Renal cortex interstitium (tissue), 11 donors: ENCODE measurements around the gene FDXR. TPM values are rescaled to one million over a fixed set of nuclear protein-coding genes. Genes with fewer than 3 reads are reported as not detected.

Experiments used
- DNase-seq, 11 donors: peaks; one replicate each; pipeline ENCODE4 v3.0.0-alpha.2; 2013; ENCODE audit warnings: low read depth in 9 of 11, low spot score in 4 of 11; ENCODE audit errors: extremely low read depth in 1 of 11
- polyA plus RNA-seq, 3 donors: library from polyadenylated mRNA; unstranded; fragments of 120-200 nt; gene quantifications; one replicate each; pipeline ENCODE4 v1.2.1, GENCODE V29; 2013; ENCODE audit not compliant: insufficient read length in 3 of 3

Gene FDXR
- polyA plus RNA-seq, 3 donors: 5.6 to 8.7 (median 8.6) TPM

DNA sequence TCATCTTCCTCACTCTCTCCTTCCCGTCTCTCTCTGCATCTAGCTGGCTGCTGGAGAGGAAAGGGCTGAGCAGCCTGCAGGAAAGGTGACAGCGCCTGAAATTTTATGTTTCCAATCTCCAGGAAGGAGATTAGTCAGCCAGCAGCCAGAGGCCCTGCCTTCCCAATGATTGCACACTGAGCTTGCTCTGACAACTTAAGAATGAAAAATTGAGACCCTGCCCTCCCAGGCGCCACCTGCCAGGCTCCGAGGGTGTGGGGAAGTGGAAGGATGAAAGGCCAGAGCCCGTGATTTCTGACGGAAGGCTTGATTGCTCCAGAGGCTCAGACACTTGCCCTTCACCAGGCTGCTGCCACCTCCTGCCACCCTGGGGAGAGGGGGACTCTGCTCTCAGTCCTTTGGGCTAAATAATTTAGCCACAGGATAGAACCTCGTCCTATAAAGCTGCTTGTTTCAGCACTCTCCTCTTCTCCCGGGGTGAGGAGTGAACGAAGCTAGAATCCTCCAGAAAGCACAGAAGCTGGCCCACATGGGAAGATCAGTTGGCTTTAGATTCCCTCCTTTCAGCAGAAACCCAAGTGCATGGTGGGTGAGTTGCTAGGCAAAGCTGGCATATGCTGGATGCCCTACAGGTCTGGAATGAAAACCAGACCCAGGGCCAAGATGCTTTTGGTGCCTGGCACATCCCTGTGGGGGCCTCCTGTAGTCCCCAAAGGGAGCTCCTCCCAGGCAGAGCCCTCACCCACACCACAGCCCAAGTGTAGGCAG, 46.7 kb downstream of the FDXR start:
- DNase-seq: no peak

DNA sequence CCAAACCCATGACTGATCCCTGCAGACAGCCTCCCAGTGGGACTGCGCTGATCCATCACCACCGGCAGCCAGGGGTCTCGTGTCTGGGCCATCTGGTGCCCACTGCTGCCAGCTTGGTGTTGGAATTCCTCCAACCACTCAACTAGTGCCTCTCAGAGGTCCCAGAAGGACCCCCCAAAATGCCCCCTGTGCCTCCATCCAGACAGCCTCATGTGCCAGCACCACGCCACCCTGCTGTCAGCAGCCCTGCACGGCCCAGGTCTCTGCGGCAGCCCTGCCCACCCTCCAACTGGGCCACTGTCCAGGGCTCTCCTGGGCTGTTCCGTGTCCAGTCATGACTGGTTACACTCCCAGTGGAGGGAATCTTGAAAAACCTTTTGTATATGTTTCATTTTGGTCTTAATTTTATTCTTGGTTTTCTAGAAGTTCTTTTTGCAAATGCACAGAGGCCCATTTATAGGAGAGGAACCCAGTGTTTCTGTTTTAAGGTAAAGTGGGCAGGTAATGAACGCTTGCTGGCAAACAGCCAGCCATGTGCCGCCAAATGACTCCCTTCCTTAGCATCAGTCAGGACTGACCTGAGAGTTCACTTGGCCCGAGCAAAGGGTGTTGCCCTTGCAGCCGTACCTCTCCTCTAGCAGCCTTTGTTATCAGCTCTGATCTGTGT, 47.7 kb downstream of the FDXR start:
- no peak for DNase-seq

DNA sequence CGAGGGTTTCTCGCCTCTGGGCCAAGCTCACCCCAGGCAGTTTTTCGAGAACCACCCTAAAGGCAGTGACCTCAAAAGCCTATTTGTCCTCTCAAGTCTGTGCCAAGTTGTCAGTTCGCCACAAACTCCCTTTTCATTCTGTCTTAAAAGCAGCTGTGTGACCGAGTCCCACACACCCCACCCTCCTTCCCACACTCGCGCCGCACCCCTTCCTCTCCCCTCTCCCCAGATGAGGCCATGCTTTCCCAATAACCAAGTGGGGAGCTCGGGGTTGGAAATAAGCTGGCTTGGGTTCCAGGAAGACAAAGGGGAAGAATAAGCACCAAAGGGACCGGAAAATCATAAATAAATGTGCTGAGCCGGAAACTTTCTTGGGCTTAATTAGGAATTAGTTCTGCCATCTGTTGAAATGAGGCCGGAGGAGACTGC, 49.8 kb downstream of the FDXR start:
- no peak for DNase-seq

DNA sequence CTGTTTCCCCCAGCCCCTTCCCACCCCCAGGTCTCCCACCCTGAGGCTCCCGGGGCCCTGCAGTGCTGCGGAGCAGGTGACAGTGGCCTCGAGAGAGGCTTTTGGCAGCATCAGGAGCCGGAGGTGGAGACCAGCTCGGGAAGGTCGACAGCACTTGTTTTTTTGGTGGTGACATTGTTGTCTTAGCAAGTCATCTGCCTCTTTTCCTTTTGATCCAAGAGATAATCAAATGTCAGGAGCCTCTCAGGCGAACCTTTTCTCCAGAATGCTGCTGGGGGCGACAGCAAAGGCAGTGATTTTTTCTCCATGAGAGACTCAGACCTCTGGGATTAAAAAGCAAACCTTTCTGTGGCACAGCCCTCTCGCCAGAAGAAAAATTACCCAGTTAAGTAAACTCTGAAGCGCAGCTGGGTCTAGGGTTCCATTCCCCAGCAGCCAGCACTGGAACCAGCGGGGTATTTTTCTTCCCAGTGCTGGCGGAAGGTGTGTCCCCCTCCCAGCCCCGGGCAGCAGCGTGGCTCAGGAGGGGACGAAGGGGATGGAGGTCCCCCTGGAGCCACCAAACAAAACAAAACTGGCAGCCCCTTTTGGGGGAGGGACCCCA, 50.4 kb downstream of the FDXR start:
- DNase-seq: no peak

DNA sequence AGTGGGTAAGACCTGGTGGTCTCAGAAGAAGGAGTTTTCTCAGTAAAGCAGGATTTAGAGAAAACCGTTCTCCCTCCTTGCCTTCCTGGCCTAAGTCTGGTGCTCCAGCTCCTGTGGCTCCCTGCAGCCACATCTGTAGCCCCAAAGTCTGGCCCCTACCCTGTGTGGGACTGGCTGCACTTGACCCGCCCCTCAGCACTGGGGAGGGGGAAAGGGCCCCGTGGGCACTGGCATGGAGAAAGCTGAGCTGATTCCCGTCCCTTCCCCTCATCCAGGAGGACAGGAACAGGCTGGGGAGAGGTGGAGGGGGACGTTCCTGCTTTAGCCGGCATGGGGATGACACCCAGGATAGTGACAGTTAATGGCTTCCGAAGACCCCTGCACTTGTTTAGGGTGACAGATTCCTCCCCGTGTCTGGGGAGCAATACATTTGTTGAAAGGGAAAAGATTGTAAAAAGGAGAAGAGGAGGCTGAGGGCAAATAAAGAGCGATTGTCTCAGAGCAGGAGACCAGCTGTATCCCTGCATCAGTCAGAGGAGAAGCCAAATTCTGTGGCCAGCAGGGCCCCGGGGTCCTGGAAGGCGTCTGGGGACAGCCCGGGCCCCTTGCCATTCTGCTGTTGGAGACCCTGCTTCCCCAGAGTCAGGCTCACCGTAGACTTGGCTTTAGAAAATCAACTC, 51.0 kb downstream of the FDXR start:
- DNase-seq: no peak

DNA sequence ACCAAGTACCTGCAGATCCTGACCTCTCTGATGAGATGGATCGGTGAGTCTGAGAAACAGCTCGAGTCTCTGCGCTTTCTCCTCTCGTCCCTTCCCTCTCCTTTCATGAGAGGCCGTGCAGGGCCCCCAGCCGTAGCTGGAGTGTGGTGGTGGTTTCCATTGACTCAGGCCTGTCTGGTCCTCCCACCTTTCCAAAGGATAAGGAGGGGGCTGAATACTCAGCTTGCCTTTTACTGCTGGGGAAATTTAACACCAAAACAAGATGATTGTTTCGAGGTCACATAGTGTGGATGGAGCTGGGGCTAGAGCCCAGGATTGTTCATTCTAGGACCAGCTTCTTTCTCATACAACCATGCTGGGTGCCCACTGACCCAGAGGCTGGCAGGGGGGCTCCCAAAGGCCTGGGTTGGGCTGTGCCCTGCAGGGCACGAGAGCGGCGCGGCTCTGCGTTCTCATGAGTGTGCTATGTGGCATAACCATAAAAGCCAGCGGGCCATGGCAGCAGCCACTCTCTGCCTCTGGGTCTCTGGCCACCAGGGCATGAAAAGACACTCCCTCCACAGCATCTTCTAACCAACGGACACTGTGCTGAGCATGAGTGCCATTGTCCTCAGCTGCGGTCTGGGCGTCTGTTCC, 52.9 kb downstream of the FDXR start:
- DNase-seq: peak in 1 of 11 donors; percentile 53

DNA sequence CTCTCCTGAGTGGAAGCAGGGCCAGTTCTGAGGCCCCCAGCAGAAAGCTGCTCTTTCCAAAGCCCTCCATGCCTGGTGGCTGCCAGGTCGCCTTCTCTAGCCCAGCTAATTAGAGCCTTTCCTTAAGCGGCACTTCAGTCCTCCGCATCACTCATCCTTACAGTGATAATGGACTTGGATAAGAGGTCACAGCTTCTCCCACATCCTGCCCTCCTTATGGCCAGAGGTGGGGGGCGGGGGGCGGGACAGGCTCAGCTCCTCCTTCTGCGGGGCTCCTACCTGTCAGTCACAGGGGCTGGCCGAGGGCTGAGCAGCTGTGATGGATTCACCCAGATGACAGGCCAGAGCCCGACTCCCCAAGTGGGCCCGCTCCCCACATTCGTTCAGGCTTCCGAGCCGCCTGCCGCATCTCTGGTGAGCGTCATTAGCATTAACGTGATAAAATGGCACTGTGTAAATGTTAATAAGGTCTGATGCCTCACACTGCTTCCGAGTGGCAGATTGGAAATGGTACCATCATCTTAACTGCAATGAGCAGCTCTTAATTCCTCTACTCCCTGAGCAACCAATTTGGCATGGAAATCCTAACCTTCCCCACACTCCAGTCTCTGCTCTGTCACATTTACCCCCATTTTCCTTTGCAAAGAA, 54.4 kb downstream of the FDXR start:
- DNase-seq: no peak

DNA sequence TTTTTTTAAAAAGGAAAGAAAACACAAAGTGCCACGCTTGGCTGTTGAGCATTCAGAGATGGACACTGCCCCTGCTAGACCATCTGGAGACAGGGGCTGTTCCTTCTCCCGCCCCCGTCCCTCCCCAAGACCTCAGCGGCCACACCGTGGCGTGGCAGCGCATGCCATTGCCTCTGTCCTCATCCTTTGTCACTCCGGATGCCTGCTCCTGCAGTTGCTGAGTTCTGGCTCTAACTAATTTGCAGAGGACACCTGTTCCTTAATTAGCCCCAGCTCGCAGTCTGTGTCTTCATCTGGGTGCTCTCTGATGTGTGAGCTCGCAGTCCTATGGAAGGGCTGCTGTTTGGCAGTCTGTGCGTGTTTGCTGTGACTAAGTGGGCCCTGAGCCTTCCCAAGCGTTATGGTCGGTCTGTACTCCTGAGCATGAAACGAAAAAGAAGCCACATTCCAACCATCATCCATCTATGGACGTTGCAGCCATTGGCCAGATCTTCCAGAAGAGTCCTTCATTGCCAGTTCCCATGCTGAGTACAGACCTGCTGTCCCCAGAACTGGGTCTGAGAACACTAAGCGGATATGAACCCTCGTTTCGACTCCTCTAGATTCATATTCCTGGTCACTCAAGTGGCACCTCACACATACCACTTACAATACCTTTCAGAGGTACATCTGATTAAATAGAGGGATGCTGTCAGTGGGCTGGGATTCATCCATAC, 55.7 kb downstream of the FDXR start:
- DNase-seq: no peak

DNA sequence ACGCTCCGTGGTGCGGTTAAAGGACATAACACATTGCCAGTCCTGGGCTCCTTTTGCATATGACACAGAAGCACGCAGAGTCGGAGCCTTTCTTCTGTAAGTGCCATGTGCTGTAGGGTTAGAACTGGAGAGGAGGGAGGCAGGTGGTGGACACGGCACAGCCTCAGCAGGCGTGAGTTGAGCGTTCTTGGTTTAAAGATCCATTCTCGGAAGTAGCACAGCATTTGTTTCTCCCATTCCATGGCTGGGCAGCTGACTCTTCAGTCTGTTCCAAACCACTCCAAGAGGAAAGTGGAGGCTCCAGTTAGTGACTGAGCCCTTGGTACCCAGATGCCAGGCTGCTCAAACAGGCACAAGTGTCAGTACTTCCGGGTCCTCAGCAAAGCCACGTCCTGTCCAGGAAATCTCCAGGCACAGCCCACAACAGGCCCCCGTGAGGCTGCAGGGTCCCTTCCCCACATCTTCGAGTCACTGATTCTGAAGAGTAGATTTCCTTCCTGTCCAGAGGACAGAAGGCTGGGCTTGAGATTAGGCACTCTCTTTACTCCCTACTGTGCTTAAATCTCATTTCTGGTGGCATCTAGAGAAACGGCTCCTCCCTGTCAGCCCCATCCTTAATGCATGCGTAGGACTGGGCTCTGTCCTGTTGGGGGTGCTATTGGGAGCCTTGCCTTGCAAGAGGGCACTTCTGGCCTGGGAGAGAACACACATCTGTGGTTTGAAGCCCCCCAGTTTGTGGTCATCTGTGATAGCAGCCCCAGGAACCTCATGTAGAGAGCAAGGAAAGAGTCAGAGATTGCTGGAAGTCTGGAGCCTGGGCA, 57.0 kb downstream of the FDXR start:
- no peak for DNase-seq

DNA sequence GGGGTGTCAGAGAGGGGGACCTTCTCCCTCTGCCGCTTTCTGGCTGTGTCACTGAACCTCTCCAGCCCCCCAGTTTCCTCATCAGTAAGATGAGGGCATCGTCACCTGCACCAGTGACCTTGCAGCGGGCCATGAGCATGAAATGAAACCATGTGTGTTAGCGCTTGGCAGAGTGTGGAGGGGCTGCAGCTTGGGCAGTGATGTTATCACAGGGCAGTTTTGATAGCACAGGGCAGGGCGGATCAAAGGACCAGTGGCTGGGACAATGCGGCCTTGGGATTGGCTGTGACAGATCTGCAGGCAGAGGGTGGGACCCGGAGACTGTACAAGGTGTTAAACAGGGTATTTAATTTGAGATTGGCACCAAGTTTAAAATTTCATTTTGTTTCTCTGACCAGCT, 57.7 kb downstream of the FDXR start:
- no peak for DNase-seq

DNA sequence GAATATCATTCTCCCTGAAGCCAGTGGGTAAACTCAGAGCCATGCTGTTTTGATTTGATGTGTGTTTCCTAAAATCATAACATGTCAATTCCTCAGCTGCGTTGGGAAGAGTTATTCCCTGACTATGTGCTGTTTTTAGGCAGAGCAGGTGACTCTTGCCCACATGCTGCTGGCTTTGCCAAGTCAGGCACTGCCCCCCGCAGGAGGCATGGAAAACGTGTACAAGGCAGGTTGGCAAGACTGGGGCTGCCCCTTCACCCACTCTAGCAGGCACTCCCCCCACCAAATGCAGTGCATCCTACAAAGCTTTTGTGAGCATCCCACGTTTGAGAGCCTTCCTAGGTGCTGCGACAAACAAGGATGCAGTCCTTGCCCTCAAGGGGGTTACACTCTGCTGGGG, 58.3 kb downstream of the FDXR start:
- no peak for DNase-seq

Other genes starting within 250 kb of the FDXR start
- gene CD300E, start 249.3 kb downstream of the FDXR start, polyA plus RNA-seq: under 1 TPM; 0.16 to 0.42 (median 0.33) TPM
- gene CD300LF, start 160.1 kb downstream of the FDXR start, polyA plus RNA-seq: under 1 TPM; 0.28 to 0.83 (median 0.47) TPM
- 1 to 10 TPM; 5.3 to 6.7 (median 6.2) TPM for gene RAB37, start 135.7 kb downstream of the FDXR start, polyA plus RNA-seq
- gene NHERF1, start 124.4 kb downstream of the FDXR start, polyA plus RNA-seq: 100 to 1,000 TPM; 158 to 197 (median 171) TPM
- gene NAT9, start 96.6 kb downstream of the FDXR start, polyA plus RNA-seq: 10 to 100 TPM; 40.8 to 54.9 (median 46.7) TPM
- under 1 TPM; 0.16 to 0.36 (median 0.32) TPM for gene GRIN2C, start 13.1 kb downstream of the FDXR start, polyA plus RNA-seq
- gene FADS6, start 20.6 kb upstream of the FDXR start, polyA plus RNA-seq: under 1 TPM; 0.25 to 0.67 (median 0.29) TPM
- gene USH1G, start 50.3 kb upstream of the FDXR start, polyA plus RNA-seq: 1 to 10 TPM in 1 of 3 donors, under 1 TPM in 2; 0.56 to 1.2 (median 0.70) TPM
- gene OTOP2, start 51.3 kb upstream of the FDXR start, polyA plus RNA-seq: not detected
- not detected for gene OTOP3, start 62.9 kb upstream of the FDXR start, polyA plus RNA-seq
- gene HID1, start 99.8 kb upstream of the FDXR start, polyA plus RNA-seq: 10 to 100 TPM in 2 of 3 donors, 1 to 10 TPM in 1; 9.2 to 16.8 (median 13.8) TPM
- 10 to 100 TPM in 1 of 3 donors, 1 to 10 TPM in 2; 8.0 to 11.4 (median 8.8) TPM for gene CDR2L, start 114.6 kb upstream of the FDXR start, polyA plus RNA-seq
- 10 to 100 TPM; 26.1 to 28.4 (median 27.0) TPM for gene MRPL58, start 139.7 kb upstream of the FDXR start, polyA plus RNA-seq
- 100 to 1,000 TPM; 297 to 353 (median 303) TPM for gene ATP5PD, start 174.0 kb upstream of the FDXR start, polyA plus RNA-seq
- gene KCTD2, start 174.2 kb upstream of the FDXR start, polyA plus RNA-seq: 10 to 100 TPM; 28.8 to 32.0 (median 30.2) TPM
- gene SLC16A5, start 215.0 kb upstream of the FDXR start, polyA plus RNA-seq: 10 to 100 TPM; 22.0 to 38.4 (median 26.1) TPM
- gene ARMC7, start 237.0 kb upstream of the FDXR start, polyA plus RNA-seq: 10 to 100 TPM; 15.2 to 17.7 (median 15.8) TPM